Karpas-422 (cell line): ENCODE measurements around the gene MKRN2OS. TPM values are rescaled to one million over a fixed set of nuclear protein-coding genes. Genes with fewer than 3 reads are reported as not detected.
"Not testable (repeated sequence)": the region's sequence is repeated elsewhere in the genome, so short reads cannot be mapped to it uniquely, and the experiment has no call there.

Experiments used
- DNase-seq: peaks from one replicate; pipeline ENCODE4 v3.0.0-alpha.2; 2015
- H2AFZ ChIP-seq: fragments of 200-600 bp; sonication (generic); 2 replicates; pipeline ENCODE4 v1.6.1; 2014; ENCODE audit warnings: antibody characterized with exemption, low read length, mixed read lengths
- H3K27ac ChIP-seq: fragments of 200-600 bp; sonication (generic); 2 replicates; pipeline ENCODE4 v1.5.1; 2014; ENCODE audit warnings: mild to moderate bottlenecking, low read length, moderate library complexity
- H3K27me3 ChIP-seq: fragments of 200-600 bp; sonication (generic); 2 replicates; pipeline ENCODE4 v1.6.1; 2014; ENCODE audit warnings: low read length, mixed read lengths
- H3K36me3 ChIP-seq: fragments of 200-600 bp; sonication (generic); 2 replicates; pipeline ENCODE4 v1.6.1; 2014; ENCODE audit warnings: low read length, mixed read lengths; ENCODE audit not compliant: insufficient read depth
- H3K4me1 ChIP-seq: fragments of 200-600 bp; sonication (generic); 2 replicates; pipeline ENCODE4 v1.6.1; 2014; ENCODE audit warnings: mild to moderate bottlenecking, low read length, mixed read lengths
- H3K4me2 ChIP-seq: fragments of 200-600 bp; sonication (generic); 2 replicates; pipeline ENCODE4 v1.6.1; 2014; ENCODE audit warnings: low read length, low read depth, mild to moderate bottlenecking; ENCODE audit not compliant: poor library complexity, severe bottlenecking
- H3K4me3 ChIP-seq: fragments of 200-600 bp; sonication (generic); 2 replicates; pipeline ENCODE4 v1.5.1; 2014; ENCODE audit warnings: mild to moderate bottlenecking, antibody characterized with exemption, low read length, mixed read lengths
- H3K79me2 ChIP-seq: fragments of 200-600 bp; sonication (generic); 2 replicates; pipeline ENCODE4 v1.6.1; 2014; ENCODE audit warnings: mild to moderate bottlenecking, low read length, mixed read lengths
- H3K9ac ChIP-seq: fragments of 200-600 bp; sonication (generic); 2 replicates; pipeline ENCODE4 v1.6.0; 2014; ENCODE audit warnings: low read length
- H3K9me2 ChIP-seq: fragments of 200-600 bp; sonication (generic), shearing (Covaris generic); replicated peaks from 2 replicates; pipeline ENCODE4 v1.6.0; 2014; ENCODE audit warnings: mild to moderate bottlenecking, low read length, moderate library complexity; ENCODE audit not compliant: insufficient read depth
- H3K9me3 ChIP-seq: fragments of 300-700, 200-600 bp; sonication (generic); 2 replicates; pipeline ENCODE4 v1.6.1; 2014; ENCODE audit warnings: low read length, mixed read lengths
- H4K20me1 ChIP-seq: fragments of 200-600 bp; sonication (generic); 2 replicates; pipeline ENCODE4 v1.6.1; 2014; ENCODE audit warnings: mild to moderate bottlenecking, antibody characterized with exemption, low read length, low read depth; ENCODE audit not compliant: insufficient read depth
- total RNA-seq: library from RNA; depleted of rRNA; stranded (reverse); fragments of >200 nt; shearing (Covaris generic); gene quantifications from 2 replicates; pipeline ENCODE4 v1.2.3, GENCODE V29; 2014; ENCODE audit warnings: low replicate concordance

The MKRN2OS gene
- total RNA-seq, 1 experiment from 2014 or later = not detected

GRCh38 chr3:12544652-12545472 is 437 bp downstream of the MKRN2OS start:
- no peak overlapping the region for H3K4me3 ChIP-seq
- no peaks in the 10 kb centered on the region for H3K27me3 ChIP-seq
- H3K9me2 ChIP-seq = no peaks in the 10 kb centered on the region
- H3K9ac ChIP-seq = no peak overlapping the region
- H3K27ac ChIP-seq = no peak overlapping the region
- DNase-seq = no peak
- H2AFZ ChIP-seq = no peak overlapping the region
- H3K79me2 ChIP-seq = no peaks in the 10 kb centered on the region
- H4K20me1 ChIP-seq = no peaks in the 10 kb centered on the region
- H3K4me2 ChIP-seq = no peak overlapping the region
- H3K36me3 ChIP-seq = no peaks in the 10 kb centered on the region
- peaks cover 6% of the 10 kb centered on the region for H3K4me1 ChIP-seq
- no peaks in the 10 kb centered on the region for H3K9me3 ChIP-seq

GRCh38 chr3:12543497-12543896 is 1.8 kb downstream of the MKRN2OS start:
- not testable (repeated sequence) for H3K9ac ChIP-seq, H3K36me3 ChIP-seq, H3K4me3 ChIP-seq, H3K9me3 ChIP-seq, H3K4me2 ChIP-seq, DNase-seq, H3K79me2 ChIP-seq, H3K27me3 ChIP-seq, H3K4me1 ChIP-seq, H4K20me1 ChIP-seq, H2AFZ ChIP-seq, H3K27ac ChIP-seq, H3K9me2 ChIP-seq

- no peak overlapping the region for H3K4me2 ChIP-seq
- H3K27me3 ChIP-seq = no peaks in the 10 kb centered on the region
- H4K20me1 ChIP-seq = no peaks in the 10 kb centered on the region
- peaks cover 6% of the 10 kb centered on the region for H3K4me1 ChIP-seq
- no peaks in the 10 kb centered on the region for H3K9me3 ChIP-seq
- H3K27ac ChIP-seq = no peak overlapping the region
- DNase-seq = no peak
- no peak overlapping the region for H3K9ac ChIP-seq
- no peak overlapping the region for H2AFZ ChIP-seq
- H3K4me3 ChIP-seq = no peak overlapping the region
- no peaks in the 10 kb centered on the region for H3K9me2 ChIP-seq
- no peaks in the 10 kb centered on the region for H3K36me3 ChIP-seq
- H3K79me2 ChIP-seq = no peaks in the 10 kb centered on the region
Measured at GRCh38 chr3:12541625-12542024, 3.7 kb downstream of the MKRN2OS start.

- no peak overlapping the region for H3K9ac ChIP-seq
- H3K79me2 ChIP-seq = no peaks in the 10 kb centered on the region
- no peaks in the 10 kb centered on the region for H3K4me1 ChIP-seq
- H4K20me1 ChIP-seq = no peaks in the 10 kb centered on the region
- H3K27me3 ChIP-seq = no peaks in the 10 kb centered on the region
- no peaks in the 10 kb centered on the region for H3K9me3 ChIP-seq
- no peak overlapping the region for H3K4me3 ChIP-seq
- no peak overlapping the region for H3K27ac ChIP-seq
- no peaks in the 10 kb centered on the region for H3K9me2 ChIP-seq
- H2AFZ ChIP-seq = no peak overlapping the region
- peaks cover 10% of the 10 kb centered on the region; the same call in 1 of the 2 replicates for H3K36me3 ChIP-seq
- H3K4me2 ChIP-seq = no peak overlapping the region
- DNase-seq = no peak
Measured at GRCh38 chr3:12536423-12536822, 8.9 kb downstream of the MKRN2OS start.

GRCh38 chr3:12532182-12532581 is 13.1 kb downstream of the MKRN2OS start:
- Histone ChIP-seq H3K9me3 (no peaks in the 10 kb centered on the region), H3K4me2 (no peak overlapping the region), H3K27ac (no peak overlapping the region), H3K36me3 (peaks cover 12% of the 10 kb centered on the region; the same call in 1 of the 2 replicates), H3K9me2 (no peaks in the 10 kb centered on the region), H3K4me3 (no peak overlapping the region), H3K9ac (no peak overlapping the region), H3K79me2 (no peaks in the 10 kb centered on the region), H2AFZ (no peak overlapping the region), H4K20me1 (no peaks in the 10 kb centered on the region), H3K27me3 (no peaks in the 10 kb centered on the region), H3K4me1 (no peaks in the 10 kb centered on the region)
- no peak for DNase-seq

GRCh38 chr3:12527757-12528143 is 17.5 kb downstream of the MKRN2OS start:
- H3K4me2 ChIP-seq = no peak overlapping the region
- no peaks in the 10 kb centered on the region for H3K4me1 ChIP-seq
- H4K20me1 ChIP-seq = no peaks in the 10 kb centered on the region
- H3K9me3 ChIP-seq = no peaks in the 10 kb centered on the region
- H2AFZ ChIP-seq = no peak overlapping the region
- no peaks in the 10 kb centered on the region for H3K79me2 ChIP-seq
- no peaks in the 10 kb centered on the region for H3K9me2 ChIP-seq
- no peak overlapping the region for H3K27ac ChIP-seq
- H3K4me3 ChIP-seq = no peak overlapping the region
- DNase-seq = no peak
- no peaks in the 10 kb centered on the region for H3K27me3 ChIP-seq
- H3K9ac ChIP-seq = no peak overlapping the region
- H3K36me3 ChIP-seq = peaks cover 9% of the 10 kb centered on the region; the same call in 1 of the 2 replicates

- Histone ChIP-seq H3K4me2 (no peak overlapping the region), H4K20me1 (no peaks in the 10 kb centered on the region), H3K27me3 (no peaks in the 10 kb centered on the region), H3K9me2 (no peaks in the 10 kb centered on the region), H3K36me3 (peaks cover 6% of the 10 kb centered on the region), H3K4me1 (no peaks in the 10 kb centered on the region), H3K9me3 (no peaks in the 10 kb centered on the region), H3K79me2 (no peaks in the 10 kb centered on the region), H3K27ac (no peak overlapping the region), H3K4me3 (no peak overlapping the region), H3K9ac (no peak overlapping the region), H2AFZ (no peak overlapping the region)
- DNase-seq = no peak
Measured at GRCh38 chr3:12522721-12523120, 22.6 kb downstream of the MKRN2OS start.

- H3K4me1 ChIP-seq = no peaks in the 10 kb centered on the region
- H3K27ac ChIP-seq = no peak overlapping the region
- no peak for DNase-seq
- H3K9me2 ChIP-seq = no peaks in the 10 kb centered on the region
- H3K9me3 ChIP-seq = no peaks in the 10 kb centered on the region
- H3K79me2 ChIP-seq = no peaks in the 10 kb centered on the region
- H3K4me2 ChIP-seq = no peak overlapping the region
- no peak overlapping the region for H3K4me3 ChIP-seq
- H2AFZ ChIP-seq = no peak overlapping the region
- H3K27me3 ChIP-seq = no peaks in the 10 kb centered on the region
- H3K9ac ChIP-seq = no peak overlapping the region
- H3K36me3 ChIP-seq = peaks cover 6% of the 10 kb centered on the region
- no peaks in the 10 kb centered on the region for H4K20me1 ChIP-seq
Measured at GRCh38 chr3:12521010-12521409, 24.3 kb downstream of the MKRN2OS start.
